HG03558 (cell line): ENCODE data around the gene B4GALT3.

Source experiments
- ATAC-seq: cut with Tn5 transposase; IDR thresholded peaks from one replicate; pipeline ENCODE4 v1.9.1; 2021; ENCODE audit warnings: moderate number of reproducible peaks; ENCODE audit not compliant: unreplicated experiment; ENCODE audit errors: extremely low read depth

B4GALT3 gene

DNA sequence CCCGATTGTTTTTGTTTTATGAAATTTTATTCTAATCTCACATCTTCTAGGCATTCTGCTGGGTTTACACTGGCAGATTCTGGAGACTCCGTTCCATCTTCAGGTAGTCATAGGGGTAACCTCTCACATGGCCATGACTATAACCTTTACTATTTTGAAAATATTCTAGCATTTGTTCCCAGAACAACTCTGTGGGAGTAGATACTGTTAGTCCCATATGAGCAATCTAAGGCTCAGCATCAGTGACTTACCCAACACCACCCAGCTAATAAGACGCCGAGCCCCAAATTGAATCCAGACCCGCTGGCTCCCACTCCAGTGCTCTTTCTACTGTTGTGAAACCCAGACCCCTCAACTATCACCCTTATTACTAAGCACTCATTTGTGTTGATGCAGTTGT is 11.7 kb upstream of the B4GALT3 start:
- ATAC-seq, result no peak

DNA sequence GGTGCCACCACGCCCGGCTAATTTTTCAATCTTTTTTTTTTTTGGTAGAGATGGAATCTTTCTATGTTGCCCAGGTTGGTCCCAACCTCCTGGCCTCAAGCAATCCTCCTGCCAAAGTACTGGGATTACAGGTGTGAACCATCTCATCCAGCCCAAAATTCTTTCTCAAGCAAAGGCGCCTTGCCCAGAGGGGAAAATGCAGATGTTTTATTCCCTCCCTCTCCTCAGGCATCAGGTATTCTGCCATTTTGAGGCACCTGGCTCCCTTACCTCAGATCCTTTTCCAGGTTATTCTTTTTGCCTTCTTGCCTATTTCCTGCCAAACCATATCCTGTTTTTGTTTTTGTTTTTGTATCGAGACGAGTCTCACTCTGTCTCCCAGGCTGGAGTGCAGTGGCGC is 11.1 kb upstream of the B4GALT3 start:
- ATAC-seq, result no peak

DNA sequence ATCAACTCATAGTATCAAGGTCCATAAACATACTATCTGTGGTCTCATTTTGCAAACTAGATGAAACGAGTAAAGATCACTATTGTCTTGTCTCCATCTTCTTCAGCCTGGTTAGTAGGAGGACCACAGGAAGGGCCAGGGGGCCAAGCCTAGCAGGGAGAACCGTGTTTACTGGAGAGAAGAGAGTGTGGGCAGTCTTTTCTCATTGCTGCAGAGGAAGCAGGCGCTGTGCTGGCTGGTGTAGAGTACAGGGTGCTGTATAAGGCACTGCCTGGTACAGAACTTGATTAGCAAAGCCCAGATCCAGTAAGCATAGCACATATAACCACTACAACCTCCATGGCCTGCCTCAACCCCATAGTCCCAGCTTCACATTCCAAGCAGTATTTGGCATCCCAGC is 10.0 kb upstream of the B4GALT3 start:
- ATAC-seq, result no peak

DNA sequence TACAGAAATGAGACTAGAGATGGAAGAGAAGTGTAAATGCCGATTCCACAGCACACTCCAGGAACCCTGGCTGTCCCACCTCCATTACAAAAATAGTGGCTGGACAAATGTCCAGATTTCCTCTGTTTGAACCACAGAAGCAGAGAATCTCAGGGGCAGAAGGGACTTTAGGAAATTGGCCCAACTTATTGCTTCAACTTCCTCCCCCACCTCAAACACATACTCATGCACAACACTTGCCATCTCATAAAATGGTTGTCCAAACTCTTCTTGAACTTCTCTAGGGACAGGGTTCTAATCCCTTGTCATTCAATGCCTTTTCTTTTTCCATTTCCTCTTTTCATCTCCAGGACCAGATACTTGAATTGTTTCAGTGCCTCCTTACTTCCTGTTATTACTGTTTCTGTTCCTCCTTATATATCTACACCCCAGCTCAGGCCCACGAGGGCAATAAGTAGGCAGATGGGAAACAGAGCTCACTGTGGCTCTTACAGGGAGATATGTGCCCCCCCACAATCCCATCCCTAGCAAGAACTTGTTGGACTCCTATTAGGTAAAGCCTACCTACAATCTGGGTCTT is 8.5 kb upstream of the B4GALT3 start:
- ATAC-seq, result peak; percentile 8

DNA sequence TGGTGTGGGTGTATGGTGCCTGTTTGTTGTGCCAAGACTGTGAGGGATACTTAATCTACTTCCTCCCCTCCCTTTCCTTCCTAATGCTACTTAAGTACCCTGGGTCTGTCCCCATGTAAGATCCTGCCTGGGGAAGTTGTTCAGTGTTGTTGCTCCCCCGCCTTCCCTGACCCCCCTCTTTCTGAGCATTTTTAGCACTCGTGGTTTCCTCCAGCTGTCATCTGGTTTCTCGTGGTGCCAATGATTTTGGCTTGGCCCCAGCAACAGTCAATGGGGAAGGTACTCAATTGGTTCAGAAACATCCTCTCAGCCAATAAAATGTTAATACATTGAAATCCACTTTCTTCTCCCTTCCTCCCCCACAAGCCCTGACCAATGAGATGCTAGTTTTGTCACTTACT is 8.0 kb upstream of the B4GALT3 start:
- peak; percentile 36 for ATAC-seq

DNA sequence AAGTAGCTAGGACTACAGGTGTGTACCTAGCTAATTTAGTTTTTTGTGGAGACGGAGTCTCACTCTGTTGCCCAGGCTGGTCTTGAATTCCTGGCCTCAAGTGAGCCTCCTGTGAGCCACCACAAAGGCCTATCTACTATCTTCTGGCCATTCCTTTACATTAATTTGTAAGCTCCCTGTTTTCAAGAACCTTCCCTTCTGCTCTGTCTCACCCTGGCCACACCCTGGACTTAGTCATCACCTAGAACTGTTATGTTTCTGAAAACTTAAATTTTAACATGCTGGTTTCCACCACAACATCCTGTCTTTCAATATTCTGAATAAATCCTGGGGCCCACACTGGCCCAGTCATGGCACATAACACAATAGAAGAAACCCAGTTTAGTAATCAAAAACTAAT is 4.9 kb upstream of the B4GALT3 start:
- ATAC-seq, result peak; percentile 36

DNA sequence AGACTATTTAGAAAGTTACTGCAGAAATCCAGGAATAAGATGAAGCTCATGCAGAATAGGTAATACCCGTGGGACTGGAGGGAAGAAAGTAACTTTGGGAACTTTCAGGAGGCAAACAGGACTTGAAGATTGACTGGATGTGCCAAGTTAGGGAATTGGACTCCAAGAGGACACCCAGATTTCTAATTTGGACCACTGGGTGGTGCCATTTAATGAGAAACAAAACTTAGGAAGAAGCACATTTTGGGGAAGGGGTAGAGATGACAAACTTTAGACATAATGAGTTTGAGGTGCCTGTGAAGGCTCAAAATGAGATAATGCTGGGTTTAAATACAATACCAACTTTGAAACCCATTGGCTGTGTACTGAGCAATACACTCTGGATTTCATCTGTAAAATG is 3.3 kb upstream of the B4GALT3 start:
- no peak for ATAC-seq

DNA sequence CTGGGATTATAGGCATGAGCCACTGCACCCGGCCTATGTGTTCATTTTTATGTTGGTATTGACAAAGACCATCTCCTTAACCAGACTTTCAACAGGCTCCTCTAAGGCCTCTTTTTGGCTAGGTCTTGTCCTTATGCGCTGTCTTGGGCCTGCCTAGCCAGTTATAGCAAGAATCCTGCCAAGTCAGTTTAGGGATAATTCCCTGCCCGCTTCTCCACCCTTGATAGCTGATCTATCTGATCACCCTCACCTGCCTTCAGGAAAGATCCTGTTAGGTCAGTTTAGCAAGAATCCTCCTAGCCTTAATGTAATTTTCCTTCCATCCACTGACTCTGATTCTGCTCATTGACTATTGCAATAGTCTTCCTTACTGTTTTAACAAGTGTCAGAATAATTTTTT is 2.4 kb upstream of the B4GALT3 start:
- ATAC-seq, result no peak

DNA sequence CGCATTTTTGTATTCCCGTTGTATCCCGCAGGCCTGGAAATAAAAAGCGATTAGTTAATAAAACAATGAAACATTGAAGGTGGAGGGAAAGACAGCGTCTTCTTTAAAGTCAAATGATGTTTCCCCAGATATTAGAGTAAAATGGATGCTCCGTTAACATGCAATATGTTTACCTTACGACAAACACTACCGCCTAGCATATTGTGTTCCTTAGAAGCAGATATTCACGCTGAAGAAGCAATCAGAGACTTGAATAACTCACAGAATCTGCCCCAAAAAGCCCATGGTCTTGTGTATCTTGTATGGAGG is 583 bp upstream of the B4GALT3 start:
- ATAC-seq, result no peak

DNA sequence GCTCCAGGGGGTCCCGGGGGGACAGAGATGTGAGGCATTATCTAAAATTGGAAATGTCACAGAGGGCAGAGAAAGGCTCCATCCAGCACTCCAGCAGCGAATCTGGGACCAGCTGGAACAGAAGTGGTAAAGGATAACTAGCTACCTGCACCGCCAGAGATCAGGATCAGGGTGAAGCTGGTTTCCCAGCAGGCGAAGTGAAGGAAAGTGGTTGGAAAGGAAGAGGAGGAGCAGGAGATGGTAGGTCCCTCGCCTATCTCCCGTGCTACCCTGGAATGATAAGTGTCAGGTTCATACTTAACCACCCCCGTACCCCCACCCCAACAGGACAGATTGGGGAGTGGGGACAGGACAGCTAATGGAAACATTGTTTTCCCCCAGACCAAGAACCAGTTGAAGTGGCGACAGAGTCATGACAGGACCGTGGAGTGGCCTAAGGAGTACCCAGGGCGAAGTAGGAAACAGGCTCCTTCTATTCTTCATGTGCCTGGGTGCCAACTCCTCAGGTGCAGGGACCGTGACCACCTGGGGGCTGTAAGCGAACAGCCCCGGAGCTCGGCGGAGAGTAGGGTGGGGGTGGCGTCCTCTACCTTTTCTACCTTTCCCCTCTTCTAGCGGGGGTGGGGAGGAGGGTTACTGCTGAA is 717 bp downstream of the B4GALT3 start:
- no peak for ATAC-seq

DNA sequence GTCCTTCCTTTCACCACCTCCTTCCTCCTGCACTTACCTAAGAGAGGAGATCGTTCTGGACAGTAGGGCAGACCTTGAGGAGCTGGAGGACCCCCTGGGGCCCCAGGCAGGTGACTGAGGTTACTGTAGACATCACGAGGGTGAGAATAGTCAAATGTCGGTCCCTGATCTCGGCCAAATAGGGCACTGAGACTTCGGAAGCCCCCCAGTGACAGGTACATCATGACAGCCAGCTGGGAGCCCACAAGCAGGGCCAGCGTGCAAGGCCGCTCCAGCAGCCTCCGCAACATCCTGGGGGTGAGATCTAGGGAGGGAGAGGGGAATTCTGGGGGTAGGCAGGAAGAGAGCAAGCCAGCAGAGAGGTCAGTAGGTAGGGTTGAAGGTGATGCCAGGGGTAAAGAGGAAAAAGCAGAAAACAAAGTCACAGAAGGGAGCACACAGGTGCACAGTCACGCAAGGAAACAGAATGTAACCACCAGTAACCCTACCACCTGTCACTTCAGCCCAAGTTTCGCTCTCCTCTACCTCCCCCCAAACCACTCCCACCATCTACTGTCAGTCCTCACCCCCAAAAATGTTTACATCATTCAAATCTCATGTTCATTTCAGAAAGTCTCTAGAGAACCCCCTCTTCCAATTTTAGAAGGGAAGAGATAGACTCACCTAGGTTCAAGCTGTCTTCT is 1.4 kb downstream of the B4GALT3 start:
- no peak for ATAC-seq

DNA sequence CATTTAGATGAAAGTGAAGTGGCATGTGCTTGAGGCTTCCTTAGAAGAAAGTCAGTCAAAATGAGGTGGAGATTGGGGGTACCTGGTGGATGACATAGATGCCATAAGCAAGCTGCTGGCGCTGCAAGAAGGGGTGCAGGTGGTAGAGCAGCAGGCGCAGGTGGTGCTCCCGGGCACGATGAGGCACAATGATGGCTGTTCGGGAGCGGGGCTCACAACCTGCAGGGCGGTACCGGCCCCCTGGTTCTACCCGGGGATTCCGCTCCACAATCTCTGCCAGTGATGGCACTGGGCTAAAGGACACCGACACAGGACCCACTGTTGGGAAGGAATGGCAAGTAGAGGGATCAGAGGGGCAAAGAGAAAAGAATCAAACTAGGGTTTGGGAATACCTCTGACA is 2.4 kb downstream of the B4GALT3 start:
- ATAC-seq, result no peak

DNA sequence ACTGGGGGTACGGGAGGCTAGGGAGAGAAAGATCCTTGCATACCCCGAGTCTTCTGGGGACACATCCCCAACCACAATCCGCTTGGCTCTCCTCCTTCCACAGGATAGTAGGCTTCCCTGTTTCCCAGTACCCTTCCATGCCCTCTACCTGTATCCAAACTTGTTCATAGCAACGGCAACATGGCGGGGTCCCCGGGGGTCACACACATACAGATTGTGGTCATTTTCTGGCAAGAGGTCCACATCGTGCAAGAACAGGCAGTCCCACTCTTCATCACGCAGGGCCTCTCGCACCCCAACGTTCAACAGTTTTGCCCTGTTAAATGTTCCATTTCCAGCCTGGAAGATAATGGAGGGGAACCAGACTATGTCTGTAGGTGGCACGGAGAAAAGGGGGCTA is 3.6 kb downstream of the B4GALT3 start:
- ATAC-seq, result no peak

DNA sequence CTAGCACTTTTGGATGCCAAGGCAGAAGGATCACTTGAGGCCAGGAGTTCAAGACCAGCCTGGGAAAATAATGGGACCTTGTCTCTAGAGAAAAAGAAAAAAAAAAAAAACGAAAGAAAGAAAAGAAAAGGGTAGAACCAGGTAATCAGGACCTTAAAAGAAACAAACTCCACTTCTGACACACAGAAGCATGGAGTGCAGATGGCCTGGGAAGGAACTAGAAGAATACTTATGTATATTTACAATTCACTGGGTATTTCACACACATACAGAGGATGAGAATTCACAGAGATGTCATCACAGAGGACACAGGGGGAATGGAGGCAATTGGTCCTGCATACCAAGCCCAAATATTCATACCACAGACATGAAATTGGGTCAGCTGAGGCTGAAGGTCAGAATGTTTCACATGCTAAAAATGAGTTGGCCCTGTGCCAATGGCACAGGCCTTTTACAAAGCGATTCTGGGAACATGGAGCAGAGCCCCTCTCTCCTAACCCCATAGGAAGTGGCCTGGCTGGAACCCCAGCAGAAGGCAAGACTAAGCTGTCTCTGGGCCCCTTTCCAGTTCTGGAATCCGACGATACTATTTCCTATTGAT is 4.4 kb downstream of the B4GALT3 start:
- no peak for ATAC-seq

DNA sequence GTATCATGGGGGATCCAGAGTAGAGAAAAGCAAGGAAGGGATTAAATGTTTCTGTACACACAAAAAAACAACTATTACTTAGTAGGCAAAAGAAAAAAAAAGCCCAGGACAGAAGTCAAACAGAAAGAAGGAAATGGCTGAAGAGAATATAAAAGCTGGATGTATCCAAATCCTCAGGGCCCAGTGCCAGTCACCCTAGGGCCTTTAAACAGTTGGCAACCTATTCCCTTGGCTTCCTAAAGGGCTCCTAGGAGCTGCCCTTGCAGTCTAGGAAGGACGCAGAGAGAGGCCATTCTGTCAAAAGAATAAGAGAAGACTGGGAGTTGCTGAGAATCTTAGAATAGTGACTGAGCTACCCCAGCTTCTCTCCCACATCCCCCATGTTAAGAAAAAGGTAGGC is 5.0 kb downstream of the B4GALT3 start:
- ATAC-seq, result no peak

DNA sequence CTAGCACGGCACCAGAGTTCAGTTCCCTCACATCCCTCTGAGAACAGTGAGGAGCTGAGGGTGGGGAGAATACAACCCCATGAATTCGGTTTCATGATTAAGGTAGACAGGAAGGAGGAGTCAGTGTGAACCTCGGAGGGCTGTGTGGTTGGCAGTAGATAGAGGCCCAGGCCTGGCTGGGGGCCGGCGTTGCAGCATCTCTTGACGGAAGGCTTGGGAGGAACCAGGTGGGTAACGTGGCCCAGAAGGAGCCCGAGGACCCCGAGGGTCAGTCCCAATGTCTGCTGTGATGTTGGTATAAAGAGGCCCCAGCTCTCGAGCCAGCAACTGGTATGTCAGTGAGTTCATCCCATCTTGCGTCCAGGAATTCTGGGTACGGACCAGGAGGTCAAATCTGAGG is 5.6 kb downstream of the B4GALT3 start:
- no peak for ATAC-seq

DNA sequence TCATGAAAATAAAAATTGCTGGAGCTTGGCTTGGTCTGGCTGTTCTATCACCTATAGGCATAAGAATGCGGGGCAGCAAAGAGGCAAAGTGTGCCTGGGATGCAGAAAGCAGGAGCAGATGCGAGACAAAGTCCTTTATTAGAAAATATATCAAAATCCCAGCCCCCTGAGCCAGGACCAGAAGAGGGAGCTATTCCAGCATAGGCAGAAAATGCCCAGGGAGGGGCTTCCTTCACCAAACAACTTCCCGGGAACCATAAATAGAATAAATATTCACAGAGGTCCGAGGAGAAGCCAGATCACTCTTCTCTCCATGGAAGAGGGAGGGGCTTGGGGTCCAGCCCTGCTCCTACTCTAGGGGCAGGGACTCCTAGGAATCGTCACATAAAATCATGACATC is 6.1 kb downstream of the B4GALT3 start:
- ATAC-seq, result no peak

DNA sequence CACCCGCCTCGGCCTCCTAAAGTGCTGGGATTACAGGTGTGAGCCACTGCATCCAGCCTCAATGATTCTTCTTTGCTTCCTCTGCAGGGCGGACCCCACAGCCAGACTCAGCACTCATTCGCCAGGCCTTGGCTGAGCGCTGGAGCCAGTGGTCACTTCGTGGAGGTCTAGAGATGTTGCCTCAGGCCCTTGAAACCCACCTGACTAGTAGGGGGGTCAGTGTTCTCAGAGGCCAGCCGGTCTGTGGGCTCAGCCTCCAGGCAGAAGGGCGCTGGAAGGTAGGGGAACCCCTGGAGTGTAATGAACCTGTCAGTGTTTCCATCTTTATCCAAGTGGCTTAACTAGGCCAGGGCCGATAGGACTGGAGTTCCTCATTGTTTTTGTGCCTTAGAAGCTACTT is 8.4 kb downstream of the B4GALT3 start:
- ATAC-seq, result no peak

DNA sequence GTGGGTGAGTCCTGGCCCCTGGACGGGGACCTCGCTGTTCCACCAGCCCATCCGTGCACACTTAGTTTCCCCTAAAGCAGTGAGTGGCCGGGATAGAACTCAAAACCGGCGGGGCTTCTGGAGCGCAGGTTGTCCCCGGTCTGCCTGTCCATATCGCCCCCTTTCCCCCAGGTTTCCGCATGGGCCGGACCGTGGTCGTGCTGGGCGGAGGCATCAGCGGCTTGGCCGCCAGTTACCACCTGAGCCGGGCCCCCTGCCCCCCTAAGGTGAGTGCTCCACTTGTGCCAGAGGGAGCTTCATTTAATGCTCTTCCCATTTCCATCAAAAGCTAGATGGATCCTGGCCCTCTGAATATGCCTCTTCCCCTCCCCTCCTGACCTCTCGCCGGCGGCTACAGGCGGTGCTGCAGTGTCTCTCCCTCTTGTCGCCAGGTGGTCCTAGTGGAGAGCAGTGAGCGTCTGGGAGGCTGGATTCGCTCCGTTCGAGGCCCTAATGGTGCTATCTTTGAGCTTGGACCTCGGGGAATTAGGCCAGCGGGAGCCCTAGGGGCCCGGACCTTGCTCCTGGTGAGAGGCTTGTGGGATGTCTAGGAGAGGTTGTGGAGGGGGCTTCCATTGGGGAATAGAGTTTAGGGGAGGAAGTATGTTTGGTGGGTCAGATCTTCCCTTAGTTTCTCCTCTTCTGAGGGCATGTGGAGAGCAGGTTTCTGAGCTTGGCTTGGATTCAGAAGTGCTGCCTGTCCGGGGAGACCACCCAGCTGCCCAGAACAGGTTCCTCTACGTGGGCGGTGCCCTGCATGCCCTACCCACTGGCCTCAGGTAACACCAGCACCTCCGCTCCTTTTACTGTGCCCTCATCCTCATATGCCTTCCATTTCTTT is 10.4 kb downstream of the B4GALT3 start:
- no peak for ATAC-seq

DNA sequence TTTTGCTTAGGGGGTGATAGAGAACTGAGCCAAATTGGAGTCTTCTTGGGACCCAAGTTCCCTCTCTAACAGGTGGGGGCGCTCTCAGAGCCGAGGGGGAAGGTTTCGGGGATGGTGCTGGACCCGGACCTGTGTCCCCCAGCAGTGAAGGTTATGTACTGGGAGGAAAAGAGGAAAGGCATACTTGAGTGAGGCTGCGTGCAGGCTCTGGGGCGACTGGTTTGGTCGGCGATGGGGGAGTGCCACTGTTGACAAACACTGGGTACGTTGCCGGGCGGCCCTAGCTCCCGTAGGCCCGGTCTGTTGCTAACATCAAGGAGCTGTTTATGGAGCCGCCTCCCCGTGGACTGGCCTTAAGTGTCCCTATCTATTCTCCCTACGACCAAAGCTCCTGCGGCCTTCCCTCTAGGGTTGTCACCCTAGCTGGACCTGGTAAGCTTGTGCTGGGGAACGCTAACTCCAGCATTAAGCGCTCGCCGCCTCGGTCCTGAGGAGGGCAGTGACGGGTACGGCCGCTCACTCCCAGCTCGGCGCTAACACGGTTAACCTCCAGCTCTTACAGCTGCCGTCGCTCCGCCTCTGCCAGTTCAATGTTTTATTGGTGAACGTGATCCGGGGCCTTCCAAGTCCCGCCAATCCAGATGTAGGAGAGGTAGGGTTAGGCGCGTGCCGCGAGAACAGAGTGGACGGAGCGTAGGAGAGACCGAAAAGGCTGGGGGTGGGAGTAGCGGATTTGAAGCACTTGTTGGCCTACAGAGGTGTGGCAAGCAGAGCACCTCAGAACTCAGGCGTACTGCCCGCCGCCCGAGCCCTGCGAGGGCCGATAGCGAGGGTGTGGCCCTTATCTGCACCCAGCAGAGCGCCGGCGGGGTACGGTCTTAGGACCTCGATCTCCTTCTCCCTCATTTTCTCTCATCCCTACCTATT is 11.3 kb downstream of the B4GALT3 start, which contains the start of gene PPOX:
PPOX (plus strand) TSS at position 685 of the 927 bp plus-strand sequence. CDS start 422 bp downstream, outside the sequence.
- peak; percentile 83 for ATAC-seq
